GM21825 (cell line): ENCODE measurements around the gene TROAP.
"Not testable (repeated sequence)": the region's sequence is repeated elsewhere in the genome, so short reads cannot be mapped to it uniquely, and the experiment has no call there.

Experiments
- ATAC-seq: cut with Tn5 transposase; IDR thresholded peaks from one replicate; pipeline ENCODE4 v1.9.1; 2021; ENCODE audit warnings: mild to moderate bottlenecking, moderate library complexity; ENCODE audit not compliant: unreplicated experiment

Gene TROAP

GRCh38 chr12:49327887-49328286 lies 4.8 kb downstream of the TROAP start:
- ATAC-seq = no peak

GRCh38 chr12:49328816-49329215 lies 5.8 kb downstream of the TROAP start:
- ATAC-seq = no peak

- no peak for ATAC-seq
These were observed 7.1 kb downstream of the TROAP start for GRCh38 chr12:49330032-49330619.

- no peak for ATAC-seq
These were observed 7.8 kb downstream of the TROAP start for GRCh38 chr12:49330631-49331379.

- no peak for ATAC-seq
These were observed 8.5 kb downstream of the TROAP start for GRCh38 chr12:49331380-49332222.

GRCh38 chr12:49332441-49332861 lies 9.4 kb downstream of the TROAP start:
- no peak for ATAC-seq

- no peak for ATAC-seq
These were observed 9.9 kb downstream of the TROAP start for GRCh38 chr12:49332891-49333371.

- ATAC-seq = not testable (repeated sequence)
These were observed 10.7 kb downstream of the TROAP start for GRCh38 chr12:49333778-49334177.

- ATAC-seq = no peak
These were observed 11.2 kb downstream of the TROAP start for GRCh38 chr12:49334226-49334625.

- no peak for ATAC-seq
These were observed 11.6 kb downstream of the TROAP start for GRCh38 chr12:49334681-49335080.

GRCh38 chr12:49335118-49335954 lies 12.3 kb downstream of the TROAP start:
- no peak for ATAC-seq

GRCh38 chr12:49335955-49336644 lies 13.0 kb downstream of the TROAP start:
- no peak for ATAC-seq

- peak; percentile 74 for ATAC-seq
These were observed 13.9 kb downstream of the TROAP start, which contains the start of gene C1QL4 for GRCh38 chr12:49336645-49337584. Gene C1QL4, minus strand, starts transcription at chr12:49337188. Its CDS starts 711 bp downstream, at chr12:49336477.

GRCh38 chr12:49338830-49339463 lies 15.9 kb downstream of the TROAP start:
- no peak for ATAC-seq

GRCh38 chr12:49339464-49339861 lies 16.4 kb downstream of the TROAP start:
- no peak for ATAC-seq

GRCh38 chr12:49340095-49340870 lies 17.2 kb downstream of the TROAP start:
- ATAC-seq = no peak

GRCh38 chr12:49340971-49341776 lies 18.1 kb downstream of the TROAP start:
- ATAC-seq = no peak
